ENCODE data around the gene FGGY. TPM values are rescaled to one million over a fixed set of nuclear protein-coding genes. Genes with fewer than 3 reads are reported as not detected.
"Not testable (repeated sequence)": the region's sequence is repeated elsewhere in the genome, so short reads cannot be mapped to it uniquely, and the experiment has no call there.

FGGY gene
- total RNA-seq, 1 experiment from 2014 or later = 16.2 TPM

- DNase-seq (ENCODE audit: low read depth) = no peak
Measured at GRCh38 chr1:59480188-59480888, 183.4 kb downstream of the FGGY start.

GRCh38 chr1:59481881-59482505 is 185.1 kb downstream of the FGGY start:
- peak; percentile 89 for DNase-seq (ENCODE audit: low read depth)

GRCh38 chr1:59482986-59483385 is 186.1 kb downstream of the FGGY start:
- no peak for DNase-seq (ENCODE audit: low read depth)

- DNase-seq (ENCODE audit: low read depth) = peak; percentile 96
Measured at GRCh38 chr1:59484096-59484495, 187.2 kb downstream of the FGGY start.

GRCh38 chr1:59485171-59485570 is 188.3 kb downstream of the FGGY start:
- no peak for DNase-seq (ENCODE audit: low read depth)

- DNase-seq (ENCODE audit: low read depth) = no peak
Measured at GRCh38 chr1:59485949-59486348, 189.1 kb downstream of the FGGY start.

- no peak for DNase-seq (ENCODE audit: low read depth)
Measured at GRCh38 chr1:59486615-59487014, 189.7 kb downstream of the FGGY start.

GRCh38 chr1:59487335-59488031 is 190.6 kb downstream of the FGGY start:
- DNase-seq (ENCODE audit: low read depth) = peak; percentile 56

- DNase-seq (ENCODE audit: low read depth) = no peak
Measured at GRCh38 chr1:59492500-59492899, 195.6 kb downstream of the FGGY start.

GRCh38 chr1:59494145-59494833 is 197.4 kb downstream of the FGGY start:
- no peak for DNase-seq (ENCODE audit: low read depth)

GRCh38 chr1:59496156-59496555 is 199.3 kb downstream of the FGGY start:
- DNase-seq (ENCODE audit: low read depth) = not testable (repeated sequence)

GRCh38 chr1:59497616-59498015 is 200.7 kb downstream of the FGGY start:
- no peak for DNase-seq (ENCODE audit: low read depth)

- DNase-seq (ENCODE audit: low read depth) = peak; percentile 82
Measured at GRCh38 chr1:59498640-59499039, 201.7 kb downstream of the FGGY start.

GRCh38 chr1:59499273-59499942 is 202.5 kb downstream of the FGGY start:
- DNase-seq (ENCODE audit: low read depth) = peak; percentile 40

- DNase-seq (ENCODE audit: low read depth) = no peak
Measured at GRCh38 chr1:59499943-59500569, 203.2 kb downstream of the FGGY start.

- DNase-seq (ENCODE audit: low read depth) = no peak
Measured at GRCh38 chr1:59500950-59501742, 204.3 kb downstream of the FGGY start.

GRCh38 chr1:59502009-59502691 is 205.3 kb downstream of the FGGY start:
- no peak for DNase-seq (ENCODE audit: low read depth)

- no peak for DNase-seq (ENCODE audit: low read depth)
Measured at GRCh38 chr1:59504276-59504675, 207.4 kb downstream of the FGGY start.

GRCh38 chr1:59505596-59506028 is 208.7 kb downstream of the FGGY start:
- DNase-seq (ENCODE audit: low read depth) = peak; percentile 55

GRCh38 chr1:59506952-59507351 is 210.1 kb downstream of the FGGY start:
- peak; percentile 95 for DNase-seq (ENCODE audit: low read depth)
